ENCODE results near the gene LEKR1.

Gene LEKR1

DNA sequence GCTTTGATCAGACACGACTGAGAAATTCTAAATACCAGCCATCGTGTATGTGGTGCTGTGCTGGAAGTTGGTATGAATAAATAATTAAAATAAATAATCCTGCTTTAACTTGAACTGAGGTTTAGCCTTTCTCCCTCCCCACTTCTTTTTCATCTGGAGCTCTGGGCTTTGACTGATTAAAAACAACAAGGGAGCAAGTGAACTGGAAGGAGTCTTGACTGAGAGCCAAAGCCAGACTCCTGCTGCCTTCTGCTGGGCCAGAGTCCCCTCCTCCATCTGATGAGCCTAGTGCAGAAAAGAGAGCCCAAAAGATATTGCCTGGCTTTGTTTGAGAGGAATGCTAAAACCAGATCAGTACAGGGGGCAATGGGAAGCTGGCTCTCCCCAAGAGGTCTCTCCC lies 237.8 kb downstream of the LEKR1 start:
- DNase-seq: no peak

DNA sequence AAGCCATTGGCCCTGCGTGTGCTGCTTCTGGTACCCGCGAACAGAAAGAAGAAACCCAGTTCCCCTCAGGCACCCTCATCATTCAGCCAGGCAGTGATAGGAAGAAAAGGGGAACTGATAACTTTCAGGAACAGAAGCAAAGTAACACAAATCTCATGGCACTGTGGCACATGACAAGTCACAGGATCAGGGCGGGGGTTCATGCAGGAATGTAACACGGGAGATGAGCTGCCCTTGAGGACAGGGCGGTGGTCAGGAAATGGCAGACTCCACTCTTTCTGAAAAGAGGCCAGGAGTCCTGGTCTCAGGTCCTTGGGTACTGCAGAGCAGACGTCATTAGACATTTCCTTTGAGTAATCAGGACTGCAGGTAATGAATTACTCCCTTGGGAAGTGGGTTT lies 238.2 kb downstream of the LEKR1 start:
- no peak for DNase-seq

DNA sequence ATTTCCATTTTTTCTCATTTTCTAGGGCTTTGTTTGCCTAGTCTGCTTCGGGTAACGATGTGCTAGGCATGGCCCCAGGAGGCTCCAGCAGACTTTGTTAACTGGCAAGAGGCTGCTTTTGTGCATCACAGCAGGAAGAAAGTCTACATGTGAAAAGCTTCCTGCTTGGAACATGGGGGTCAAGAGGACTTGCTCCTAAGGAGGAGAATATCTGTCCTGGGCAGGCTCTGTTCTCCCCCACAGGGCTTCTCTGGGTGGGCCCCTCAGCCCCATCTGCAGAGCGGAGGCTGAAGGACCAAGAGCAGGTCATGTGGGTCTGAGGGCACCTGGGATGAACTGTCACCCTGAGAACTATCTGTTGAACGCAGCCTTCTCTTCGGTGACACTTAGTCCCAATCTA lies 239.0 kb downstream of the LEKR1 start:
- no peak for DNase-seq

DNA sequence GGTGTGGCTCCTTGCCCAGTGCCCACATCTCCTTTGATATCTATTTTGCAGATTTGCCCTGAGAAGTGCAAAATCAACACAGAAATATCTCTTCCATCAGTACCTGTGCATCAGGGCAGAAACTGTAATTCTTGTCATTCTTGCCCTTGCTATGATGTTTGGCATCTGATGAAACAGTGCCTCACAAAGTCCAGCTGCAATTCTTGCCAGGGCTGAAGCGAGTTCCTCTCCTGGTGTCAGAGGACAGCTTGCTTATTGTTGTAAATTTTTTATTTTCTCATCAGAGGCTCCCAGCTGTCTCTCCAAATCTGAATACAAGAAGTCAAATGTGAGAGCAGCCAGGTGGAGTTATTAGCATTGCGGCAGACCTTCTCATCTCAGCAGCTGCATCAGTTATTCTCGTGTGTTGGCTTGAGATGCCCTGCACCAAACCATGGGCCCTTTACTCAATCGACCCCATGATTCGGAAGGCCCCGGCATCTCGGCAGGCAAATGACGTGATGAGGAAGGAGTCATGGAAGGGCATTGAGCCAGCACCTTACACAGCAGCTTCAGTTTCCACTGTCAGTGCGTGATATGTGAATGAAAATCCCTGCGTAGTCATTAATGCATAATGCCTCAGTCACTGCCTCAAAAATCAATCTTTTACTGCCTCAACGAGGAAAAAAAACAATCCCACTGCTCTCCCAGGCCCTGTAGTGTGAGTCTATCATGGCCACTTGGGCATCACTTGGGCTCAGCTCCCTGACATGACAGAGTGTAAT lies 240.4 kb downstream of the LEKR1 start:
- DNase-seq: no peak

DNA sequence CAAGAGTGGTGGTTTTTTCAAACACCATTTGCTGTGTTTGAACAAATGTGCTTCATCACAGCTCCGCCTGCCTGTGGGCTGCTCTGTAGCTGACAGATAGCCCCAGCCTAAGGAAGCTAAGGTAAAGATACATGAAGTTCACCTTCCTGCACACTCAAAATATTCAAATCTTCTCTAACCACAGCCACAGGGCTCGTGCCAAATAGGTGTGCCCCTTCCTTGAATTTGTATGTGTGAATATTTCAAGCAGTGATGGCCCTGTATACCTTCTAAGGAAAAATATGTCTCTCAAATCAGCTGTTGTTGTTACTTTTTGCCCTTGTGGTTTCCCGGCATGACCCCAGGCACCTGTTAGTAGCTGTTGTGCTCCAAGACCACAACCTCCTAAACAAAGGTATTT lies 241.0 kb downstream of the LEKR1 start:
- DNase-seq: no peak

DNA sequence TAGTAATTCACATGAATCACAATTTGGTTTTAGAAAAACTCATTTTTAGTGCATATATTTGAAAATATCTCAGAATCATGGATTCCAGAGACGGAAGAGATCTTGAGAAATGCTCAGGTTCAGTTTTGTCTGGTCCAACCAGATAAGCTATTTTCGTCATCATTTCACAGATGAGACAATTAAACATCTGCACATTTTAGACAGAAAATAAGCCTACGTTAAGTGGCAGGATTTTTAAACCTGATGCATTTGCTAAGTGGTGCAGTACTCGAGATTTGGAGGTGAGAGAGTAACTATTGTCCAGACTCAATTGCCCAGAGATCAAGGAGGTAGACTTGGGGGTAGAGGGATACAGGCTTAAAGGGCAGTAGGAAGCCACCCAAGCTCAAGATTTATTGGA lies 243.3 kb downstream of the LEKR1 start:
- no peak for DNase-seq

DNA sequence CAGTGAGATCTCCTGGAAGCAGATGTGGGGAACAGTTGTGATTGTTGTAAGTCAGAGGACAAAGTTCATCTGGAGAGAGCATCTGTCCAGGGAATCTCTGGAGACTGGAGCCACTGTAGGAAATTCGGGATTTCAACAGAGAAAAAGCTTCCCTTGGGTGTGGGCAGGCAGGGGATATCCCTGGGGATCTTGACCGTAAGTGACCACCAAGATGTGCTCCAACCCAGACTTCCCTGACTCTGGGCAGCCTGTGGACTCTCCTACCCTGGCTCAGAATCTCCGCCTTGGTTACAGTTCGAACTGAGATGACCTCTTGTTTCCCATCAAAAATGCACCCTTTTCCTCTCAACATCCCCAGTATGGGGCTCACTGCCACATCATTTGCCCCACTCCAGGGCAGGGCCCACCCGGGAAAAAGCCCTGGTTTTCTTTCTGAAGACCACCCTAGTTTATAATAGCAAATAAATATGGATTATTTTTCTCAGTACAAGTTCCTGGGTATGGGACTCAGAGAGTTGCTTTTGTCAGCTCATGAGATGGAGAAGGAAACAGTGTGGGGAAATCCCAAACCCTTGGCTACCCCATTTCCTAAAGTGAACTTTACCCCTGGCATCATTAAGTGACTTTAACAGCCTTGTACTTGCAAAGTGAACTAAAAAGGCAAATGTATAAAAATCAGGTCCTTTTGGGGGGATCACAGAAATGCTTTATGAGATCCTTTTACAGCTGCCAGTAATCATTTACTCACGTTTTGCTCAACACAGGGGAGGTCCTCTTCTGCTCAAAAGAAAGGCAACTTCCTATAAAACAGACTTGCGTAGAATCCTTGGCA lies 243.9 kb downstream of the LEKR1 start:
- DNase-seq: no peak

DNA sequence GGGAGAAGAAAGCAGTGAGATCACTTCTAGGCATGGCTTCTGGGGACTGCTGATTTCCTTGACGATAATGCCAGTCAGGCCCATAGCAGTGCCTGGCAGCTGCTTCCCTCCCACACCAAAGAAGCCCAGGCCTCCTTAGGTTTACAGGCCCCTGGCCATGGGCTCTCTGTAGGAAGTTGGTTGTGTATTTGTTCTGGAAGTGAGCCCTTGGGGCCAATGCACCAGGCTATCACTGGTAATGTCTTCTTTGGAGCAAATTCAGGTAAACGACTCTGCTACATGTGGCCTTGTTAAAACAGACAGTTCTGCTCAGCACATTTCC lies 244.5 kb downstream of the LEKR1 start:
- DNase-seq: no peak

DNA sequence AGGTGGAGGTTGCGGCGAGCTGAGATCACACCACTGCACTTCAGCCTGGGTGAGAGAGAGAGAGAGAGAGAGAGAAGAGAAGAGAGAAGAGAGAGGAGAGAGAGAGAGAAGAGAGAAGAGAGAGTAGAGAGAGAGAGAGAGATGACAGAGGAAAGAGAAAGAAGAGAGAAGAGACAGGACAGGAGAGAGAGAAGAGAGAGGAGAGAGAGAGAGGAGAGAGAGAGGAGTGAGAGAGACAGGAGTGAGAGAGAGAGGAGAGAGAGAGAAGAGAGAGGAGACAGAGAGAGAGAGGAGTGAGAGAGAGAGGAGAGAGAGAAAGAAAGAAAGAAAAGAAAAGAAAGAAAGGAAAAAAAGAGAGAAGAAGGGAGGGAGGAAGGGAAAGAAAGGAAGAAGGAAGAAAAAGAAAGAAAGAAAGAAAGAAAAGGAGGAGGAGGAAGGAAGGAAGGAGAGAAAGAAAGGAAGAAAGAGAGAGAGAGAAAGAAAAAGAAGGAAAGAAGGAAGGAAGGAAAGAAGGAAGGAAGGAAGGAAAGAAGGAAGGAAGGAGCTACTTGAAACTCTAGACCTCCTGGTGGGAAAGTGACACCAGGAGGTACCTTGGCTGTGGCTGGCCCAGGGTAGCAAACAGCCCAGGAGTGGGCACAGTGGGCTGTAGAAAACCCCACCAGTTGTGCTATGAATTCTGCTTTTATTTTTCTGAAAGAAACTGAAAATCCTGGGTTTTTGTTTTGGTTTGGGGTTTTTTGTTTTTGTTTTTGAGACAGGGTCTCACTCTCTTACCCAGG lies 245.8 kb downstream of the LEKR1 start:
- no peak for DNase-seq

DNA sequence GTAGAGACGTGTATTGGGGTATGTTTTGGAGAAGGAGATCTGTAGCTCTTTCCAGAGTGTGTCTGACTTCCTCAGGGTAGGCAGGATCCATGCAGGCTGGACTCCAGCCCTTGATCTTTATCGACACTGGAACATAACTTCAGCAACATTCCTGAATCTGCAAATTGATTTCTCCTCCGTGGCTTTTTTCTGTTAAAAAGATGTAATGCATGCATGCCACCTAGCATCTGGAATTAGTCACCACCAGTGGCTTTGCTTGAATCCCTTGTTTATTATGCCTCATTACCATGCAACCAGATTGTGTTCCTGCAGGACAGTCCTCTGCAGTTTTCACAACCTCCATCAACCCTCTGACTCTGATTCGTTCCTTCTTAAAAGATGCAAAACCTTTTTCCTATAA lies 247.7 kb downstream of the LEKR1 start:
- DNase-seq: no peak

DNA sequence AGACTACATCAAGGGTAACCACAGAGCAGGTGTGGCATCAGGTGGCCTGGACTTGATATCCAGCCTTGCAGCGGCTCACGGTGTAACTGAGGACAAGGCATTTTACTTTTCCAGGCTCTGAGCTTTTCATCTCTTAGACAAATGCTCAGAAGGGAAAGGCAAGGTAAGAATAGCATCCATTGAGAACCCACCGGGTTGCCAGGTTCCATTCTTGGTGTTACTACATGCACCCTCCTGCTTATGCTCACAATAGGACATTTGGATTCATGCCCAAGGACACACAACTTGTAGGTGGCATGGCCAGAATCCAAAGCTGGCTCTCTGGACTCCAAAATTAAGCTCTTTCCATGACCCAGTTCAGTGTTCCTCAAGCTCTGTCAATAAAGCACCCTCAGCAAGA lies 248.3 kb downstream of the LEKR1 start:
- DNase-seq: no peak

DNA sequence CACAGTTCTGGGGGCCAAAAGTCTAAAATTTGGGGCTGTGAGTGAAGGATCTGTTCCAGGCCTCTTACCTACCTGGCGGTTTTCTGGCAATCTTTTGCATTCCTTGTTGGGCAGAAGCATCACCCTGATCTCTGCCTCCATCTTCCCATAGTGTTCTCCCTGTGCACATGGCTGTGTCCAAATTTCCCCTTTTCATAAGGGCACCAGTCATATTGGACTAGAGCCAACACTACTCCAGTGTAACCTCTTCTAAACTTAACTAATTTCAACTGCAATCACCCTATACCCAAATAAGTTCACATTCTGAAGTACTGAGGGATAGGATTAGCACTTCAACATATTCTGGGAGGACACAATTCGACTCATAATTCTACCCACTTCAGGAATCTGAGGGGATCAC lies 248.8 kb downstream of the LEKR1 start:
- no peak for DNase-seq

DNA sequence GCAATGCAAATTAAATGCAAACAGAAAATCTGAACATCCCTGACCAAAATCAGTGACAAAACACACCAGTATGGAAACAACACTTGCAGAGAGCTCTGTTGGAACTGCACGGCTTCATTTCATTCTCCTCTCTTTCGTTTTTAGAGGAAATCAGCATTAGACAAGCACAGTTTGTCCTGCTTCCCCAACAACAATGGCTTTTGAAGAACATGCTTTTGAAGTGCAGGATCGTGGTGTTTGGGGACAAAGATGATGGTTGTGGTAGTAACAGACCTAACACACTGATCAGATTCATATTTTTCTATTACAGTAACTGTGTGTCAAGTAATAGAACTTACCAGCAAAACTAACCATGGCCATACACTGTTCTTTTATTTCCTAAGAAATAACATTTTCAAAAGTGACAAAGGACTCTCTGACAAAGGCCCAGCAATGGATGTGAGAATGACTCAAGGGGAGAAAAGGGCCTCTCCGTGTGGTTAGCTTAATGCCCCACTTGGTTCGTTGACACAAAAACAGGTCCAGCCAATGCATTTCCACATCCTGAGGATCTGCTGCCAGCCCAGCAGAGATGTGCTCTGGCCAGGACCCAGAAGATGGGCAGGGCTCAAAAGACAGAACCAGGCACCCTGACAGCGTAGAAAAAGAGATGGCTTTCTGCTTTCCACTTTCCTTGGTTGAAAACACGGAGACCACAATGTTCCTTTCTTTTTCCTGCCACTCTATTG lies 249.7 kb downstream of the LEKR1 start:
- DNase-seq: no peak

DNA sequence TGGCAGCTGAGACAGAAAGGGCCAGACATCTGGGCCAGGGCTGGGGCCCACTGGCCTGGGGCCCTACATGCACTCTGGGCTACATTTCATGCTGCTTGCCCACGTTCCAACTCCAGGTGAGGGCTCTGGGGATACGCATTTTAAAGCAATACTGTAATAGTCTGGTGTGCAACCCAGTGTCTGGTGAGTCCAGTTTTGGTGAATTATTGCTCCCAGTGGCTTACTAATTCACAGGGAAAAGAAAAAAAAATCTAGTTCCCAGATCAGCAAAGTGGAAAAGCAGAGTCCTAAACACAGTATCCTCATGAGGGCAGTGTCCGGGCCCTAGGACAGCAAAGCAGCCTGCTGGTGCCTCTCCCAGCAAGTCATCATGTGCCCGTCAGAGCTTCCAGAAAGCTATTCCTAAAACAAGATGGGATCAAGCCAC lies 251.4 kb downstream of the LEKR1 start:
- no peak for DNase-seq

DNA sequence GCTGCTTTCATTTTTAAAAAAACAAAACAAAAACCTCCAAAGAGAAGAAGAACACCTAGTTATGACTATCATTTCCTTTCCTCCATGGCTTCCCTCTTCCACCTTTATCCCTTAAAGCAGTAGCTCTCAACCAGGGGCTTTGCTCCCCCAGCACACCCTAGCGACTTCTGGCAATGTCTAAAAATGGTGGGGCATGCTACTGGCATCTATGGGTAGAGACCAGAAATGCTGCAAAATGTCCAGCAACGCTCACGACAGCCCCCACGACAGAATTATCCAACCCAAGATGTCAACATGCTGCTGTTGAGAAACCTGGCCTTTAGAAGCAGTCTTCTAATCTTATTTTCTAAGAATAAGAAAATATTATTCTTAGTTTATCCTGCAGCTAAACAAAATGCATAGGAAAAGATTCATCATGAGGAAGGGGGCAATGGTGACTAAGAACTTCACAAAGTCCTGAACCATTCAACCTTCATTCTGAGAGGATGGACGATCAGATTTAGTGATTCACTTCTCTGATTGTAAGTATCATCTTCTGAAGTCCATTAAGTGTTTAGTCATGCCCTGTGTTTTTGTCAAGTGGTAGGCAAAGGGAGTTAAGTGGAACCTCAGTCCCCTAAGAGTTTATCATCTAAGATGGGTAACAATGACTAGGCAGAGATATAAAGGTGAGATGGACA lies 252.1 kb downstream of the LEKR1 start:
- DNase-seq: no peak

DNA sequence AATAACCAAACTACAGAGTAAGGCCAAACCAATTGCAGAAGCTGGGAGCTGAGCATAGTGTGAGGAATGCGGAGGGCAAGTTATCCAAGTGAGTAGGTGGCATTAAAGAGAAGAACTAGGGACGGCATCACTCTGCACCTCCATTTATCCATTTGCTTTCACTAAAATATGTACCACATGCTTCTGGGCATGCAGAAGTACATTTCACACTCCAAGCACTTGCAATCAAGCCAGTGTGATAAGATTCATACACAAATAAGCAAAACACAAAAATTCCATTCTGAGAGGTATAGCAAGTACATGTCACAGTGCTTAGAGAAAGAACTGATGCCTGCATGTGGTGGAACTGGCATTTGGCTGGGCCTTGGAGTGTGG lies 252.6 kb downstream of the LEKR1 start:
- DNase-seq: no peak

DNA sequence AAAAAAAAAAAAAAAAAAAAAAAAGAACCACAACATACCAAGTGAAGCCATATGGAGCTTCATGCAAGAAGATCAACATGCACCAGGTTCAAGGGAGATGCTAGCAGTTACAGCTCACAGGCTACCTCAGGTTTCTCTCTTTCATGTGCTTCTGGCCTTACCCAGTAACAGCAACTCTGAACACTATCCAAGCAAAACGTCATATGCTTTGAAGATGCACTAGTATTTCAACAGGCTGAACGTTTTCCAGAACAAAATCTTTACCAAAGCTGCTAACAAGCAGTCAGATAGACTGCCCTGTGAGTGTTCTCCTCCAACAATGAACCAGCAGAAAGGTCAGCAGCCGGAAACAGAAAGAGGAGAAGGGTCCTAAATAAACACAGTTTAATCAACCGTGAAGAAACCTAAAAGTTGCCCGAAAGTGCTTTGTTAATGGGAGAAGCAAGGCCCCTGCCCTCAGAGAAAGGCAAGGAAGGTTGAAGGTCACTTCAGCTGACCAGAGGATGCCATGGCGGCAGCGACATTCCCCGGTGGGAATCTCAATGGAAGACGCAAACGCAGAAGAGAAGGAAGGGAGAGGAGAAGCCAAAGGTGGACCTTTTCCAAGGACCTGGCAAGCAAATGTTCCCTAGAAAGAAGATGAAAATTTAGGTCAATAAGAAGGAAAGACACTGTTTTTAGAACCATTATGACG lies 253.7 kb downstream of the LEKR1 start:
- no peak for DNase-seq

DNA sequence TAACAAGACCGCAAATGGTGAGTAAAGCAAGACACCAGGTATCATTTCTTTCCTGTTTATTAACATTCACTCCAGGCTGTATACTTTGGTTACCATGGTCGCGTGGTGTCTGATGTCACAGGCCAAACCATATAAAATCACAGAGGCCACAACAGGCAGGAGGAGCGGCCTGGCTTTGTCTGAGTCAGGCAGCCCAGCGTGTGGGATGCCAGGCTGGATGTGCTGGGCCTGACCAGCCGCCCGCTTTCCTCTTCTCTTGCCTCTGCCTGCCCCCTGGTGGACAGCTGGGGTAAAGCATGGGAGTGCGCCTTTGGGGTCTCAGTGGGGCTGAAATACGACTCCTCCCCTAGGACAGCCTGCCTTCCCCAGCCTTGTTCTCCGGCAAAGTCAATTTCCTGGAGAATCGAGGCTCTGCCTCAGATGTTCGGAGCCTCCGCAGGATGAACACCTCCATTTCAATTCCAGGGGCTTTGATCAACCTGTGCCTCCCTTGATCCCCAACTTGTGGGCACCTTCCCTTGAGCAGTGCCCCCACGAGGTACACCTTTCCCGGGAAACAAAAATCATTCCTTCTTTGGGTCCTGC lies 255.6 kb downstream of the LEKR1 start:
- no peak for DNase-seq

DNA sequence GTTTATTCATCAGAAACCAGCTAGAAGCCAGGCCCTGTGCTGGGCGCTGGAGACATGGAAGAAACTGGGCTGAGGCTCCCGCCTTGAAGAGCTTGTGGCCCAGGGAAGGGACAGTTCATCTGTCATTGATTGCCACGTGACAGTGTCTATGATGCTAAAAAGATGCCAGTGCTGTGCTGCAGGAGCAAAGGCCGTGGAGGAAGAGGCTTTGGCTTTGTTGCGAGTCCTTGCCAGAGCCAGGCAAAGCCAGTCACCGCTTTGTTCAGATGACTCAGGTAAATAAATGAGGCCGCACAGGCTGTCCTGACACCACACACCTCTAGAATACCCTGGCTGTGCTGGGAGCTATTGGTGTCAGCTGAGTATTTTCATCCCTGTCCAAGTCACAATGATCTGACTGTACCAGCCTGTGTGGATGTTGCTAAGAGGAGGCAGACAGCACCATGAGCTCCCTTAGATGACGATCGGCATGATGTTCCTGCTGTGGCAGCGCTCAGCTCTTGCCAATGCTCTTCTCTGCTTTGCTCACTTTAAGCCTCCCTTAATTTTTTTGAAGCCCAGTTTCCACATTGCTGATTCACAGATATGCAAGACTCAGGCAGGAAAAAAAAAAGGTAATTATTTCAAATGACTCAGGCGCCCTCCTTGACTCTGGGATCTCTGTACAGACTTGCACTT lies 256.3 kb downstream of the LEKR1 start:
- DNase-seq: no peak

DNA sequence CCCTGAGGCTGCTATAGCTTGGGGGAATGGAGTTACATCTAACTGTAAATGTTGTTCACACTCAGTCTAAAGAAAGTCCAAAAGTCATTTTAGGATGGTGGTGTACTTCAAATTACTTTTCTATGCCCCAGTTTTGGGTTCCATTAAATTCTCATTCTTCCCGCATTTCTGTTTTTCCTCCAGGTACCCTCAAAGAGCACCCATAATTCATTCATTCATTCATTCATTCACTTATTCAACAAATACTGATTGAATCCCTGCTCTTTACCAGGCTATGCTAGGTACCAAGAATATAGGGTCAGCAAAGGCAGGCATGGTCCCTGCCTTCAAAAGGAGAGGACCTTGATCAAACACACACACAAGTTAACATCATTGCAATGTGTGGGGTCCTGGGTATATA lies 257.7 kb downstream of the LEKR1 start:
- no peak for DNase-seq
